GM19463 (cell line): Measurements from ENCODE around the gene TRIM37.
"Not testable (repeated sequence)": the region's sequence is repeated elsewhere in the genome, so short reads cannot be mapped to it uniquely, and the experiment has no call there.

Source experiments
- ATAC-seq: cut with Tn5 transposase; IDR thresholded peaks from one replicate; pipeline ENCODE4 v1.9.1; 2021; ENCODE audit warnings: mild to moderate bottlenecking, moderate library complexity; ENCODE audit not compliant: unreplicated experiment

The TRIM37 gene

GRCh38 chr17:59111539-59111938, 4.9 kb upstream of the TRIM37 start:
- no peak for ATAC-seq

- ATAC-seq, result no peak
These were observed 4.3 kb upstream of the TRIM37 start for GRCh38 chr17:59110973-59111372.

GRCh38 chr17:59108400-59109102, 1.9 kb upstream of the TRIM37 start:
- ATAC-seq, result no peak

- no peak for ATAC-seq
These were observed 608 bp upstream of the TRIM37 start for GRCh38 chr17:59107306-59107670.

GRCh38 chr17:59105852-59106462, 723 bp downstream of the TRIM37 start:
- peak; percentile 19 for ATAC-seq

- ATAC-seq, result no peak
These were observed 5.5 kb downstream of the TRIM37 start for GRCh38 chr17:59101178-59101577.

GRCh38 chr17:59097876-59098275, 8.8 kb downstream of the TRIM37 start:
- ATAC-seq, result no peak

- no peak for ATAC-seq
These were observed 11.7 kb downstream of the TRIM37 start for GRCh38 chr17:59094861-59095530.

GRCh38 chr17:59093702-59094231, 12.9 kb downstream of the TRIM37 start:
- ATAC-seq, result no peak

GRCh38 chr17:59093145-59093701, 13.5 kb downstream of the TRIM37 start:
- ATAC-seq, result no peak

- ATAC-seq, result not testable (repeated sequence)
These were observed 16.1 kb downstream of the TRIM37 start for GRCh38 chr17:59090593-59090992.

GRCh38 chr17:59084154-59084553, 22.5 kb downstream of the TRIM37 start:
- no peak for ATAC-seq

GRCh38 chr17:59074494-59074893, 32.2 kb downstream of the TRIM37 start:
- ATAC-seq, result no peak

- no peak for ATAC-seq
These were observed 32.7 kb downstream of the TRIM37 start for GRCh38 chr17:59073972-59074371.

- ATAC-seq, result no peak
These were observed 36.8 kb downstream of the TRIM37 start for GRCh38 chr17:59069856-59070255.

GRCh38 chr17:59067756-59068155, 38.9 kb downstream of the TRIM37 start:
- peak; percentile 71 for ATAC-seq

- no peak for ATAC-seq
These were observed 39.3 kb downstream of the TRIM37 start for GRCh38 chr17:59067340-59067739.

GRCh38 chr17:59062509-59062908, 44.2 kb downstream of the TRIM37 start:
- no peak for ATAC-seq

GRCh38 chr17:59056857-59057256, 49.8 kb downstream of the TRIM37 start:
- ATAC-seq, result no peak

- no peak for ATAC-seq
These were observed 56.9 kb downstream of the TRIM37 start for GRCh38 chr17:59049798-59050197.

GRCh38 chr17:59047616-59048015, 59.1 kb downstream of the TRIM37 start:
- ATAC-seq, result no peak

- no peak for ATAC-seq
These were observed 60.5 kb downstream of the TRIM37 start for GRCh38 chr17:59046192-59046591.
